HEK293 (cell line): ENCODE measurements around the gene SP3.

Experiments
- CTCF ChIP-seq: fragments of 450-650 bp; formaldehyde crosslinking; IDR thresholded peaks from 2 replicates; pipeline ENCODE4 v1.5.1; 2016; ENCODE audit warnings: missing biosample characterization, missing genetic modification characterization
- PRDM6 ChIP-seq: fragments of 450-650 bp; formaldehyde crosslinking; IDR thresholded peaks from 2 replicates; pipeline ENCODE4 v1.5.1; 2017; ENCODE audit warnings: missing biosample characterization, missing genetic modification characterization
- REPIN1 ChIP-seq: fragments of 450-650 bp; formaldehyde crosslinking; IDR thresholded peaks from 2 replicates; pipeline ENCODE4 v1.5.1; 2017; ENCODE audit warnings: missing biosample characterization, missing genetic modification characterization, low read depth
- ZFP37 ChIP-seq: fragments of 450-650 bp; formaldehyde crosslinking; IDR thresholded peaks from 2 replicates; pipeline ENCODE4 v1.5.1; 2016; ENCODE audit warnings: missing biosample characterization, missing genetic modification characterization
- ZNF223 ChIP-seq: fragments of 450-650 bp; formaldehyde crosslinking; IDR thresholded peaks from 2 replicates; pipeline ENCODE4 v1.5.1; 2016; ENCODE audit warnings: missing biosample characterization, missing genetic modification characterization
- ZNF274 ChIP-seq, 2 experiments: fragments of 200-500 bp in 1 of 2; fragments of 450-650 bp in 1 of 2; sonication (Bioruptor generic) in 1 of 2; formaldehyde crosslinking in 1 of 2; IDR thresholded peaks; 2 replicates each; pipeline versions ENCODE4 v1.5.1 to v1.6.1; 2014 to 2016; ENCODE audit warnings: borderline replicate concordance in 1 of 2, inconsistent platforms in 1 of 2, low read length in 1 of 2, missing biosample characterization in 1 of 2, missing genetic modification characterization in 1 of 2
- ZNF548 ChIP-seq: fragments of 450-650 bp; formaldehyde crosslinking; IDR thresholded peaks from 2 replicates; pipeline ENCODE4 v1.5.1; 2016; ENCODE audit warnings: missing biosample characterization, missing genetic modification characterization
- TF ChIP-seq, protein P1 (sequence below): fragments of 450-650 bp; formaldehyde crosslinking; IDR thresholded peaks from 2 replicates; pipeline ENCODE4 v1.5.1; 2016; ENCODE audit warnings: missing biosample characterization, missing genetic modification characterization

- no peak for TF ChIP-seq CTCF (tag by site-specific recombination)
- TF ChIP-seq REPIN1 (tag by site-specific recombination), result no peak
- TF ChIP-seq PRDM6 (tag by site-specific recombination), result peak; percentile 37; the same call in 1 of the 2 replicates
- TF ChIP-seq ZNF274 (IDR thresholded peaks at IDR 0.05; ENCODE audit: low read length), result no peak
- TF ChIP-seq ZNF274 (tag by site-specific recombination; IDR thresholded peaks at IDR 0.05; ENCODE audit: borderline replicate concordance), result no peak
- no peak for TF ChIP-seq ZFP37 (tag by site-specific recombination)
- no peak for TF ChIP-seq ZNF548
- no peak for TF ChIP-seq ZNF223 (tag by site-specific recombination)
- TF ChIP-seq, protein P1, sequence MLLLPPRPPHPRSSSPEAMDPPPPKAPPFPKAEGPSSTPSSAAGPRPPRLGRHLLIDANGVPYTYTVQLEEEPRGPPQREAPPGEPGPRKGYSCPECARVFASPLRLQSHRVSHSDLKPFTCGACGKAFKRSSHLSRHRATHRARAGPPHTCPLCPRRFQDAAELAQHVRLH (tag by site-specific recombination), result no peak
Observed at GRCh38 chr2:173957517-173957916, 7.7 kb downstream of the SP3 start.
